IPS DF 4.7 (cell line): ENCODE measurements around the gene MACROD1.
"Not testable (repeated sequence)": the region's sequence is repeated elsewhere in the genome, so short reads cannot be mapped to it uniquely, and the experiment has no call there.

ENCODE experiments used
- DNase-seq: peaks from one replicate; pipeline ENCODE4 v3.0.0-alpha.2; 2013; ENCODE audit warnings: low spot score; ENCODE audit errors: extremely low read depth

The MACROD1 gene

GRCh38 chr11:63999349-64000025 lies 166.4 kb downstream of the MACROD1 start:
- DNase-seq: no peak

- DNase-seq: no peak
These were observed 167.2 kb downstream of the MACROD1 start for GRCh38 chr11:63998558-63999348.

- DNase-seq: no peak
These were observed 168.0 kb downstream of the MACROD1 start for GRCh38 chr11:63997801-63998337.

GRCh38 chr11:63997104-63997700 lies 168.7 kb downstream of the MACROD1 start:
- DNase-seq: no peak

GRCh38 chr11:63996512-63996911 lies 169.4 kb downstream of the MACROD1 start:
- DNase-seq: no peak

- DNase-seq: no peak
These were observed 171.9 kb downstream of the MACROD1 start for GRCh38 chr11:63993993-63994392.

GRCh38 chr11:63993100-63993499 lies 172.8 kb downstream of the MACROD1 start:
- DNase-seq: no peak

- no peak for DNase-seq
These were observed 174.4 kb downstream of the MACROD1 start for GRCh38 chr11:63991558-63991957.

GRCh38 chr11:63986932-63987513 lies 178.9 kb downstream of the MACROD1 start:
- DNase-seq: no peak

GRCh38 chr11:63986156-63986931 lies 179.6 kb downstream of the MACROD1 start, which contains the start of gene OTUB1:
Gene OTUB1 (plus strand): TSS chr11:63986438. CDS start chr11:63986457, 19 bp downstream.
- DNase-seq: no peak

- no peak for DNase-seq
These were observed 180.1 kb downstream of the MACROD1 start for GRCh38 chr11:63985812-63986155.

- no peak for DNase-seq
These were observed 186.5 kb downstream of the MACROD1 start for GRCh38 chr11:63979426-63979825.

- DNase-seq: no peak
These were observed 187.2 kb downstream of the MACROD1 start for GRCh38 chr11:63978551-63979239.

- peak; percentile 100 for DNase-seq
These were observed 191.4 kb downstream of the MACROD1 start, which contains the start of gene COX8A for GRCh38 chr11:63974259-63975143. Gene COX8A (plus strand): TSS chr11:63974620. CDS start chr11:63974681, 61 bp downstream.

- not testable (repeated sequence) for DNase-seq
These were observed 192.0 kb downstream of the MACROD1 start for GRCh38 chr11:63973912-63974258.

GRCh38 chr11:63970902-63971301 lies 195.0 kb downstream of the MACROD1 start:
- no peak for DNase-seq

- no peak for DNase-seq
These were observed 196.5 kb downstream of the MACROD1 start for GRCh38 chr11:63969461-63969860.

GRCh38 chr11:63966444-63966843 lies 199.5 kb downstream of the MACROD1 start:
- no peak for DNase-seq

GRCh38 chr11:63963895-63964294 lies 202.0 kb downstream of the MACROD1 start:
- DNase-seq: not testable (repeated sequence)
